Measurements from ENCODE around the gene EIF3I.

EIF3I gene

DNA sequence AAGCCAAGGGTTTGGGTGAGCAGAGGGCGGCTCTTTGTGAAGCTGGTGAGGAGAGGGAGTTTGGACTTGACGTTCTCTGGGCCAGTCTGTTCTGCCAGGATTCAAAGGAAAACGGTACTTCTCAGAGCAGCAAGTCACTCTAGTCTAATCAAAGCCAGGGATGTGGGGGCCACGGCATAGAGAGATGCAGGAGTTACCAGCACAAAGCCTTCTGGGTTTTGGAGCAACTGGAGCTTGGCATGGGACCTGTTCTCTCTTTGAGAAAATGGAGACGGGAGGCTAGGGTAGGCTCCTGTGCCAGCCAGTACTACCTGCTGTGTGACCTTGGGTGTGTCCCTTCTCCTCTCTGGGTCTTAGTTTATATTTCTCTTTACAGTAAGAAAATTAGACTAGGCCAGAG lies 40.6 kb upstream of the EIF3I start:
- no peak overlapping the region for H3K4me3 ChIP-seq
- DNase-seq (ENCODE audit: low read depth, low spot score) = no peak
- no peak overlapping the region for H3K9ac ChIP-seq (ENCODE audit: insufficient read length)
- H3K36me3 ChIP-seq (ENCODE audit: insufficient read depth, low read length) = peaks cover 8% of the 10 kb centered on the region
- no peak overlapping the region; the same call in 1 of the 2 replicates for H3K27ac ChIP-seq
- H3K9me3 ChIP-seq (ENCODE audit: low read depth, low read length) = no peaks in the 10 kb centered on the region
- TF ChIP-seq EZH2 (IDR thresholded peaks at IDR 0.05) = no peak
- no peak for TF ChIP-seq FOXP2 (optimal IDR thresholded peaks at IDR 0.05; ENCODE audit: control extremely low read depth, extremely low read length, insufficient read depth)
- TF ChIP-seq POLR2AphosphoS5 (IDR thresholded peaks at IDR 0.05; ENCODE audit: borderline replicate concordance, low read depth, low read length) = no peak

GRCh38 chr1:32182060-32182459 lies 40.1 kb upstream of the EIF3I start:
- no peak for DNase-seq (ENCODE audit: low read depth, low spot score)
- Histone ChIP-seq H3K4me3 (no peak overlapping the region), H3K27ac (no peak overlapping the region), H3K9me3 (ENCODE audit: low read depth, low read length) (no peaks in the 10 kb centered on the region), H3K9ac (ENCODE audit: insufficient read length) (no peak overlapping the region), H3K36me3 (ENCODE audit: insufficient read depth, low read length) (peaks cover 9% of the 10 kb centered on the region)
- TF ChIP-seq POLR2AphosphoS5 (IDR thresholded peaks at IDR 0.05; ENCODE audit: borderline replicate concordance, low read depth, low read length) (no peak), FOXP2 (optimal IDR thresholded peaks at IDR 0.05; ENCODE audit: control extremely low read depth, extremely low read length, insufficient read depth) (no peak), EZH2 (IDR thresholded peaks at IDR 0.05) (no peak)

- no peak for TF ChIP-seq EZH2 (IDR thresholded peaks at IDR 0.05)
- TF ChIP-seq FOXP2 (optimal IDR thresholded peaks at IDR 0.05; ENCODE audit: control extremely low read depth, extremely low read length, insufficient read depth) = no peak
- no peak for TF ChIP-seq POLR2AphosphoS5 (IDR thresholded peaks at IDR 0.05; ENCODE audit: borderline replicate concordance, low read depth, low read length)
- no peak overlapping the region for H3K9ac ChIP-seq (ENCODE audit: insufficient read length)
- H3K9me3 ChIP-seq (ENCODE audit: low read depth, low read length) = no peaks in the 10 kb centered on the region
- peaks cover 17% of the 10 kb centered on the region for H3K36me3 ChIP-seq (ENCODE audit: insufficient read depth, low read length)
- H3K4me3 ChIP-seq = no peak overlapping the region
- no peak overlapping the region for H3K27ac ChIP-seq
- DNase-seq (ENCODE audit: low read depth, low spot score) = no peak
Observed at GRCh38 chr1:32184650-32185049, 37.6 kb upstream of the EIF3I start.

DNA sequence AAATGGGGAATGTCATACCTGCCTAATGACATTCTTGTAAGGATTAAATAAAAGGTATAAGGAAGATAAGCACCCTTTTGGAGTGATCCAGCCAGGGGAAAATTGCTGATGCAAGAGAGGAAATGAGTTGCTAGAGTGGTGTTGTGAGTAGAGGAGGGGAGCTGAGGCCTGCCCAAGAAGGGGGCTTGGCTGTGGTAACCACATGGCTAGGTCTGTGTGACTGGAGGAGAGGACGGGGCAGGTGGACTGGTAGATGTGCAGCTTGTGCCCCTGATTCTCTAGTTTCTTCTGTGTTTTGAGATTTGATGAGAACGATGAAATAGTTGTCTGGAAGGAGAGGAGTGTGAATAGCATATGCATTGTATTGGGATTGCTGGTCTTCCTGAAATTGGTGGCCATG lies 36.1 kb upstream of the EIF3I start:
- no peak overlapping the region for H3K4me3 ChIP-seq
- DNase-seq (ENCODE audit: low read depth, low spot score) = no peak
- peaks cover 29% of the 10 kb centered on the region for H3K36me3 ChIP-seq (ENCODE audit: insufficient read depth, low read length)
- H3K9ac ChIP-seq (ENCODE audit: insufficient read length) = peak overlapping the region; percentile 45
- H3K9me3 ChIP-seq (ENCODE audit: low read depth, low read length) = no peaks in the 10 kb centered on the region
- H3K27ac ChIP-seq = peak overlapping the region; percentile 4
- TF ChIP-seq POLR2AphosphoS5 (IDR thresholded peaks at IDR 0.05; ENCODE audit: borderline replicate concordance, low read depth, low read length) = no peak

DNA sequence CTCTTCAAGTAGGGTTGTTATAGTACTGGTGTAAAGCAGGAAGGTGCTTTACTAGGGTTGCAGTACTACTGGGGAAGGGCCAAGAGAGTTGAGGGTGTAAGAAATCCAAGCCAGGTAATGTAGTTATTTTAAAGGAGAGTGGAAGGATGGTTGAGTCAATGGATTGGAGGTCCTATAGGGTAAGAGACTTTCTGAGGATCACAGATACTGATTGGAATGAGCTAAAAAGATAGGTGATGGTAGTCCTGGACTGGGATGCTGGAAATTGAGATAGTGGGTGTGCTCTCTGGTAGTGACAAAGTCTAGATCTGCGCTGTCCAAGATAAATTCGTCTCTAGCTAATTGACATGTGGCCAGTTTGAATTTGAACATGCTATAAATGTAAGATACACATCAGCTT lies 35.7 kb upstream of the EIF3I start:
- Histone ChIP-seq H3K9me3 (ENCODE audit: low read depth, low read length) (no peaks in the 10 kb centered on the region), H3K9ac (ENCODE audit: insufficient read length) (no peak overlapping the region), H3K4me3 (no peak overlapping the region), H3K27ac (peak overlapping the region; percentile 4; the same call in 1 of the 2 replicates), H3K36me3 (ENCODE audit: insufficient read depth, low read length) (peaks cover 32% of the 10 kb centered on the region)
- no peak for DNase-seq (ENCODE audit: low read depth, low spot score)
- TF ChIP-seq FOXP2 (optimal IDR thresholded peaks at IDR 0.05; ENCODE audit: control extremely low read depth, extremely low read length, insufficient read depth) (no peak), POLR2AphosphoS5 (IDR thresholded peaks at IDR 0.05; ENCODE audit: borderline replicate concordance, low read depth, low read length) (no peak), EZH2 (IDR thresholded peaks at IDR 0.05) (no peak)

- no peak overlapping the region for H3K27ac ChIP-seq
- no peak overlapping the region for H3K9ac ChIP-seq (ENCODE audit: insufficient read length)
- no peaks in the 10 kb centered on the region for H3K9me3 ChIP-seq (ENCODE audit: low read depth, low read length)
- no peak overlapping the region for H3K4me3 ChIP-seq
- TF ChIP-seq FOXP2 (optimal IDR thresholded peaks at IDR 0.05; ENCODE audit: control extremely low read depth, extremely low read length, insufficient read depth) (no peak), EZH2 (IDR thresholded peaks at IDR 0.05) (no peak), POLR2AphosphoS5 (IDR thresholded peaks at IDR 0.05; ENCODE audit: borderline replicate concordance, low read depth, low read length) (no peak)
- no peak for DNase-seq (ENCODE audit: low read depth, low spot score)
- peaks cover 36% of the 10 kb centered on the region for H3K36me3 ChIP-seq (ENCODE audit: insufficient read depth, low read length)
Observed at GRCh38 chr1:32187850-32188249, 34.4 kb upstream of the EIF3I start.

GRCh38 chr1:32192220-32192948 lies 29.8 kb upstream of the EIF3I start:
- Histone ChIP-seq H3K9me3 (ENCODE audit: low read depth, low read length) (no peaks in the 10 kb centered on the region), H3K27ac (no peak overlapping the region), H3K36me3 (ENCODE audit: insufficient read depth, low read length) (peaks cover 47% of the 10 kb centered on the region; the same call in 1 of the 2 replicates), H3K9ac (ENCODE audit: insufficient read length) (no peak overlapping the region), H3K4me3 (no peak overlapping the region)
- no peak for TF ChIP-seq EZH2 (IDR thresholded peaks at IDR 0.05)
- DNase-seq (ENCODE audit: low read depth, low spot score) = no peak

DNA sequence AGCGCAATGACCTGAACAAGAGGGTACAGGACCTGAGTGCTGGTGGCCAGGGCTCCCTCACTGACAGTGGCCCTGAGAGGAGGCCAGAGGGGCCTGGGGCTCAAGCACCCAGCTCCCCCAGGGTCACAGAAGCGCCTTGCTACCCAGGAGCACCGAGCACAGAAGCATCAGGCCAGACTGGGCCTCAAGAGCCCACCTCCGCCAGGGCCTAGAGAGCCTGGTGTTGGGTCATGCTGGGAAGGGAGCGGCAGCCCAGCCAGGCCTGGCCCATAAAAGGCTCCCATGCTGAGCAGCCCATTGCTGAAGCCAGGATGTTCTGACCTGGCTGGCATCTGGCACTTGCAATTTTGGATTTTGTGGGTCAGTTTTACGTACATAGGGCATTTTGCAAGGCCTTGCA lies 27.2 kb upstream of the EIF3I start:
- Histone ChIP-seq H3K27ac (no peak overlapping the region), H3K4me3 (no peak overlapping the region), H3K9ac (ENCODE audit: insufficient read length) (no peak overlapping the region), H3K9me3 (ENCODE audit: low read depth, low read length) (no peaks in the 10 kb centered on the region), H3K36me3 (ENCODE audit: insufficient read depth, low read length) (peaks cover 36% of the 10 kb centered on the region; the same call in 1 of the 2 replicates)
- no peak for TF ChIP-seq FOXP2 (optimal IDR thresholded peaks at IDR 0.05; ENCODE audit: control extremely low read depth, extremely low read length, insufficient read depth)
- no peak for TF ChIP-seq EZH2 (IDR thresholded peaks at IDR 0.05)
- no peak for TF ChIP-seq POLR2AphosphoS5 (IDR thresholded peaks at IDR 0.05; ENCODE audit: borderline replicate concordance, low read depth, low read length)
- no peak for DNase-seq (ENCODE audit: low read depth, low spot score)

DNA sequence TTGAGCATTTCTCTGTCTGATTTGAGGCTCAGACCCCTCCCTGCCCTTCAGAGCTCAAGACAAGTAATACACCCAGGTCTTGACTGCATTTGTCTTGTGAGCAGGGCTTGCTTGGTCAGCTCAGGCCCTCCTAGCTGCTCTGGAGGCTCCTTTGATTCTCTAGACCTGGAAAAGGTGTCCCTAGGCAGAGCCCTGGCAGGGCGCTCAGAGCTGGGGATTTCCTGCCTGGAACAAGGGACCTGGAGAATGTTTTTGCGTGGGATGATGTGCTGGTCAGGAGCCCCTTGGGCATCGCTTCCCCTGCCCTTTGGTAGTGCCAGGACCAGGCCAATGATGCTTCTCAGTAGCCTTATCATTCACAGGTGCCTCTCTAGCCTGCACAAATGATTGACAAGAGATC lies 26.7 kb upstream of the EIF3I start:
- Histone ChIP-seq H3K27ac (no peak overlapping the region), H3K9ac (ENCODE audit: insufficient read length) (no peak overlapping the region), H3K9me3 (ENCODE audit: low read depth, low read length) (no peaks in the 10 kb centered on the region), H3K4me3 (no peak overlapping the region), H3K36me3 (ENCODE audit: insufficient read depth, low read length) (peaks cover 30% of the 10 kb centered on the region; the same call in 1 of the 2 replicates)
- DNase-seq (ENCODE audit: low read depth, low spot score) = no peak
- no peak for TF ChIP-seq EZH2 (IDR thresholded peaks at IDR 0.05)
- TF ChIP-seq FOXP2 (optimal IDR thresholded peaks at IDR 0.05; ENCODE audit: control extremely low read depth, extremely low read length, insufficient read depth) = no peak
- no peak for TF ChIP-seq POLR2AphosphoS5 (IDR thresholded peaks at IDR 0.05; ENCODE audit: borderline replicate concordance, low read depth, low read length)
